NCI-H1417 (cell line): ENCODE data around the gene CTDSPL.

Experiments used
- DNase-seq, 3 experiments: peaks; one replicate each; lab custom pipeline; 2025; lab: John Stamatoyannopoulos, UW

Gene CTDSPL

GRCh38 chr3:37943631-37944314 lies 82.1 kb downstream of the CTDSPL start:
- no peak for DNase-seq

GRCh38 chr3:37944391-37944842 lies 82.7 kb downstream of the CTDSPL start:
- DNase-seq, result no peak

GRCh38 chr3:37945156-37945806 lies 83.6 kb downstream of the CTDSPL start:
- no peak for DNase-seq

- DNase-seq, result no peak
Observed at GRCh38 chr3:37945807-37946530, 84.3 kb downstream of the CTDSPL start.

GRCh38 chr3:37946531-37946889 lies 84.8 kb downstream of the CTDSPL start:
- no peak for DNase-seq

- no peak for DNase-seq
Observed at GRCh38 chr3:37949866-37950265, 88.2 kb downstream of the CTDSPL start.

GRCh38 chr3:37952564-37952963 lies 90.9 kb downstream of the CTDSPL start:
- DNase-seq, result no peak

- DNase-seq, result no peak
Observed at GRCh38 chr3:37953226-37953625, 91.5 kb downstream of the CTDSPL start.

GRCh38 chr3:37953707-37954394 lies 92.2 kb downstream of the CTDSPL start:
- no peak for DNase-seq

GRCh38 chr3:37954881-37955280 lies 93.2 kb downstream of the CTDSPL start:
- DNase-seq, result no peak

GRCh38 chr3:37955918-37956707 lies 94.4 kb downstream of the CTDSPL start:
- no peak for DNase-seq

GRCh38 chr3:37956723-37957538 lies 95.3 kb downstream of the CTDSPL start:
- DNase-seq, result no peak

GRCh38 chr3:37957539-37957936 lies 95.9 kb downstream of the CTDSPL start:
- no peak for DNase-seq

- DNase-seq, result no peak
Observed at GRCh38 chr3:37961622-37962431, 100.1 kb downstream of the CTDSPL start.

GRCh38 chr3:37963016-37963415 lies 101.3 kb downstream of the CTDSPL start:
- no peak for DNase-seq

- DNase-seq, result no peak
Observed at GRCh38 chr3:37963635-37964034, 102.0 kb downstream of the CTDSPL start.

- DNase-seq, result no peak
Observed at GRCh38 chr3:37964146-37964545, 102.5 kb downstream of the CTDSPL start.

- DNase-seq, result peak in 1 of 3 experiments; percentile 4
Observed at GRCh38 chr3:37964716-37965115, 103.0 kb downstream of the CTDSPL start.

- DNase-seq, result peak; percentile 3 to 37 (median 7)
Observed at GRCh38 chr3:37967260-37967881, 105.7 kb downstream of the CTDSPL start.
